ENCODE data around the gene BICC1.

Gene BICC1

DNA sequence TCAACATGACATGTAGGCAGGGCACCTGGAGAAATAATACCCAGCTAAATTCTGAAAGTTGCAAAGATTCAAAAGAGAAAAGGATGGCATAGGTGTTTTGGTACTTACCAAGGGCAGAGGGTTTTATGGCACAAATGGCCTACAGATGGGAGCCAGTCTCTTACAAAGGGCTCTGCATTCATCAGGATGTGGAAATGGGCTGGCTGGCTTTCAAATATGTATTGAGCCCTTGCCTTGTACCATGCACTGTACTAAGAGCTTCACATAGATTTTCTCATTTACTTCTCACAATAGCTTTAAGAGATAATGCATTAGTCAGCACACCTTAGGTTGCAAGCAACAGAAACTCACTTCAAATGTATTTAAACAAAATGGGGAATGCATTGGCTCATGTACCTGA lies 327.1 kb downstream of the BICC1 start:
- TF ChIP-seq, protein P1, sequence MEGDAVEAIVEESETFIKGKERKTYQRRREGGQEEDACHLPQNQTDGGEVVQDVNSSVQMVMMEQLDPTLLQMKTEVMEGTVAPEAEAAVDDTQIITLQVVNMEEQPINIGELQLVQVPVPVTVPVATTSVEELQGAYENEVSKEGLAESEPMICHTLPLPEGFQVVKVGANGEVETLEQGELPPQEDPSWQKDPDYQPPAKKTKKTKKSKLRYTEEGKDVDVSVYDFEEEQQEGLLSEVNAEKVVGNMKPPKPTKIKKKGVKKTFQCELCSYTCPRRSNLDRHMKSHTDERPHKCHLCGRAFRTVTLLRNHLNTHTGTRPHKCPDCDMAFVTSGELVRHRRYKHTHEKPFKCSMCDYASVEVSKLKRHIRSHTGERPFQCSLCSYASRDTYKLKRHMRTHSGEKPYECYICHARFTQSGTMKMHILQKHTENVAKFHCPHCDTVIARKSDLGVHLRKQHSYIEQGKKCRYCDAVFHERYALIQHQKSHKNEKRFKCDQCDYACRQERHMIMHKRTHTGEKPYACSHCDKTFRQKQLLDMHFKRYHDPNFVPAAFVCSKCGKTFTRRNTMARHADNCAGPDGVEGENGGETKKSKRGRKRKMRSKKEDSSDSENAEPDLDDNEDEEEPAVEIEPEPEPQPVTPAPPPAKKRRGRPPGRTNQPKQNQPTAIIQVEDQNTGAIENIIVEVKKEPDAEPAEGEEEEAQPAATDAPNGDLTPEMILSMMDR (IDR thresholded peaks at IDR 0.05; ENCODE audit: low read depth, low read length, missing control alignments): no peak
- in situ Hi-C loops (cut with HindIII; ENCODE audit: low pct_ligation_motif_present, low sequenced_read_pairs): no loop called here
- DNase-seq: no peak
- no peak overlapping the region for H3K4me3 ChIP-seq (ENCODE audit: low read depth, low read length)
- no peaks in the 10 kb centered on the region for H3K27me3 ChIP-seq (replicated peaks)
- no peaks in the 10 kb centered on the region for H3K36me3 ChIP-seq (replicated peaks)
- no peak overlapping the region for H3K27ac ChIP-seq

DNA sequence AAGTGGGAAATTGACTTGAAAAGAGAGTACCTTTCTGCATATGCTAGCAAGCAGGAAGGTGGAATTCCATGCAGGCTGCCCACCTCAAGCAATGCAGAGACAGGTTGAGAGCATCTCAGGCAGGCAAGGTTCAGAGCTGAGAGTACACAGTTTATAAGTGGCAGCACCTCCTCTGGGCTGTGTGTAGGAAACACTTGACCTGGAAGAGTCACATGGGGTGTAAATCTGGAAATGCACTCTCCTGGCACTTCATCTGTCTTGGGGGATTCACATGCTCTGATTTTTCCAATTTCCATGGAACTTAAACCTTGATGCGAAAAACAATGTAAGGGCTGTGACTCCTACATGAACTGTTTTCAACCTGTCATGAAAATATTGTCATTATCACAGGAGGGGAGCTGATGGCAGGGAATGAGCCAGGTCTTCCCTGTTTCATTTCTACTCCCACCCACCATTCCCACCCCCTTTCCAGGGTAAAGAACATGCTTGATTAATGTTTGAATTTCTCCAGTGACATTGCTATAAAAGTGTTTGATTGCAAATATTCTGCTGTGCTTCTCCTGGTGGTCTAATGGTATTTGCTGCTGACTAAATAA lies 328.3 kb downstream of the BICC1 start:
- no peaks in the 10 kb centered on the region for H3K36me3 ChIP-seq (replicated peaks)
- no peak for DNase-seq
- no peaks in the 10 kb centered on the region for H3K27me3 ChIP-seq (replicated peaks)
- in situ Hi-C loops (cut with HindIII; ENCODE audit: low pct_ligation_motif_present, low sequenced_read_pairs): no loop called here
- TF ChIP-seq, protein P1 (IDR thresholded peaks at IDR 0.05; ENCODE audit: low read depth, low read length, missing control alignments): no peak
- H3K4me3 ChIP-seq (ENCODE audit: low read depth, low read length): no peak overlapping the region
- no peak overlapping the region for H3K27ac ChIP-seq

DNA sequence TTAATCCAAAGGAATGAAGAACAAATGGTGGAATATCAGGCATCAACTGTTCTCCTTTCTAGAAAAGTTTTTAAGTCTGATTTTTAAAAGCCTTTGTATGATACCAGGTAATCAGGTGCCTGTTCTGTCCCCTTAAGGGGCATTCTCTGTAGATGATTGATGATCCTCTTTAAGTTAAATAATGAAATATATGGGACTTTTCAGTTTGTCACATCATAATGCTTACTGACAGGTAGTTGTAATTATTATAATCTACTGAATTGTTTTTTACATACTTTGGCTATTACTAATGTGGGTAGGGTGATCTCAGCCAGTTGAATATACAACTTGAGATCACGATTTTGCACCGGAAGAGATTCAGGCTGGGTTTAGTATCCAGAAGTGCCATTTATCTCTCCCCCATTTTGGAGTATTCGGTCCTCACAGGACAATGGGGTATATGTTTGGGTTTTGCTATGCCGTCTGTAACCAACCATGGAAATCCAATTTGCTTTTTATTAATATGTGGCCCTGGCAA lies 330.2 kb downstream of the BICC1 start:
- Histone ChIP-seq H3K36me3 (replicated peaks) (no peaks in the 10 kb centered on the region), H3K4me3 (ENCODE audit: low read depth, low read length) (no peak overlapping the region), H3K27me3 (replicated peaks) (no peaks in the 10 kb centered on the region), H3K27ac (no peak overlapping the region)
- in situ Hi-C loops (cut with HindIII; ENCODE audit: low pct_ligation_motif_present, low sequenced_read_pairs): no loop called here
- TF ChIP-seq, protein P1 (IDR thresholded peaks at IDR 0.05; ENCODE audit: low read depth, low read length, missing control alignments): no peak
- DNase-seq: no peak

DNA sequence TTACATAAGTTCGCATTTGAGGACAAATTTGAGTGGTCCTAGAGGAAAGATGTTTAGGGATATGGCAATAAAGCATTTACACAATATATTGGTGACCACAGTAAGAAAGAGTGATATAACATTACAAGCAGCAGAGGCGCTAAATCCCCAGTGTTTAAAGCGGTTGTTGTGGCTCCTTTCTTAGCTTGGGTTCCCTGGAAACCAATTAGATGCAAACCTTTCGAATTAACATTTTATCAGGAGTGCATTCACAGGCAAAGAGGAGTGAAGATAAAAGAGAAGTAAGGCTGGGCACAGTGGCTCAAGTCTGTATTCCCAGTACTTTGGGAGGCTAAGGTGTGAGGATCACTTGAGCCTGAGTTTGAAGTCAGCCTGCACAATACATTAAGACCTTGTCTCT lies 331.1 kb downstream of the BICC1 start:
- H3K27ac ChIP-seq: no peak overlapping the region
- H3K27me3 ChIP-seq (replicated peaks): no peaks in the 10 kb centered on the region
- TF ChIP-seq, protein P1 (IDR thresholded peaks at IDR 0.05; ENCODE audit: low read depth, low read length, missing control alignments): no peak
- in situ Hi-C loops (cut with HindIII; ENCODE audit: low pct_ligation_motif_present, low sequenced_read_pairs): no loop called here
- no peak overlapping the region for H3K4me3 ChIP-seq (ENCODE audit: low read depth, low read length)
- H3K36me3 ChIP-seq (replicated peaks): no peaks in the 10 kb centered on the region
- DNase-seq: no peak

DNA sequence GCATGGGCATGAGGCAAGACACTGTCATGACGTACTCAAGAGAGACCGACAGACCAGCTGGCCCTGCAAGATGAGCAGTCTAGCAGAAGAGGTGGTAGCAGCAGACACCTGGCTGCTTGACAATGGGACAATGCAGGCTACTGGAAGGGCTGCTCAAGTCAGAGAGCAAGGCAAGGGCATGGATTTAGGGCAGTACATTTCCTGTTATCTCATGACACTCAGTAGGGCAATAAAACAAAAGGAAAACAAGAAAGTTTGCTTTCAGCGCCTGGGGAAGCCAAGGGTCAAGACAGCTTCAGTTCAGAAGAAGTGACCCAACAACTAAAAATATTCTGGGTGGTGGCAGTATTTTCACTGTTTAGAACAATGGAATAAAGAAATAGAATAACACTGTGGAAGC lies 332.0 kb downstream of the BICC1 start:
- no peaks in the 10 kb centered on the region for H3K27me3 ChIP-seq (replicated peaks)

More for the DNA sequence above, 332.0 kb downstream of the BICC1 start:
- Histone ChIP-seq H3K36me3 (replicated peaks) (no peaks in the 10 kb centered on the region), H3K4me3 (ENCODE audit: low read depth, low read length) (no peak overlapping the region), H3K27ac (no peak overlapping the region)
- in situ Hi-C loops (cut with HindIII; ENCODE audit: low pct_ligation_motif_present, low sequenced_read_pairs): no loop called here
- TF ChIP-seq, protein P1 (IDR thresholded peaks at IDR 0.05; ENCODE audit: low read depth, low read length, missing control alignments): no peak
- DNase-seq: no peak

All from brain microvascular endothelial cell (primary cell).